Left colon (tissue), 2 donors: Measurements from ENCODE around the gene HBEGF. TPM values are rescaled to one million over a fixed set of nuclear protein-coding genes. Genes with fewer than 3 reads are reported as not detected.
"Not testable (repeated sequence)": the region's sequence is repeated elsewhere in the genome, so short reads cannot be mapped to it uniquely, and the experiment has no call there.

Experiments used
- ATAC-seq: fragments of 200-7000 bp; cut with Tn5 transposase; one replicate; pipeline ENCODE4 v1.9.1; 2020; ENCODE audit warnings: mild to moderate bottlenecking, moderate library complexity
- DNase-seq, 2 donors: peaks; one replicate each; pipeline ENCODE4 v3.0.0-alpha.2; 2020
- intact Hi-C, 2 donors: fragments of 100-400 bp; cut with DNase I in 1 of 2; cut with micrococcal nuclease in 1 of 2; formaldehyde crosslinking; loops; one replicate each; pipeline versions ENCODE4 v1.11.2 to v1.14.0; 2022; cut with DNase I, micrococcal nuclease
- total RNA-seq, 2 donors: library from RNA; stranded (reverse); fragmentation: NEBNext Ultra II Directional; extraction: Animal tissue kit (Norgen Biotek cat#: 25700); gene quantifications; one replicate each; pipeline ENCODE4 v1.2.1, GENCODE V29; 2021
- donor health status: DM: no; HTN: no; CAD: no.
- donor health status: DM: yes; HTN: yes; CAD: no.

HBEGF gene
- total RNA-seq, 2 donors from 2014 or later: 11.4 to 11.9 TPM

GRCh38 chr5:140362875-140363630 lies 16.6 kb upstream of the HBEGF start:
- ATAC-seq (peak; percentile 72), DNase-seq (peak; percentile 70 to 87)
- intact Hi-C loops: no loop called here

- intact Hi-C loops: no loop called here
- no peak for ATAC-seq
- DNase-seq: no peak
These were observed 15.9 kb upstream of the HBEGF start for GRCh38 chr5:140362311-140362710.

- DNase-seq (no peak), ATAC-seq (no peak)
- intact Hi-C loops: no loop called here
These were observed 15.5 kb upstream of the HBEGF start for GRCh38 chr5:140361901-140362300.

DNA sequence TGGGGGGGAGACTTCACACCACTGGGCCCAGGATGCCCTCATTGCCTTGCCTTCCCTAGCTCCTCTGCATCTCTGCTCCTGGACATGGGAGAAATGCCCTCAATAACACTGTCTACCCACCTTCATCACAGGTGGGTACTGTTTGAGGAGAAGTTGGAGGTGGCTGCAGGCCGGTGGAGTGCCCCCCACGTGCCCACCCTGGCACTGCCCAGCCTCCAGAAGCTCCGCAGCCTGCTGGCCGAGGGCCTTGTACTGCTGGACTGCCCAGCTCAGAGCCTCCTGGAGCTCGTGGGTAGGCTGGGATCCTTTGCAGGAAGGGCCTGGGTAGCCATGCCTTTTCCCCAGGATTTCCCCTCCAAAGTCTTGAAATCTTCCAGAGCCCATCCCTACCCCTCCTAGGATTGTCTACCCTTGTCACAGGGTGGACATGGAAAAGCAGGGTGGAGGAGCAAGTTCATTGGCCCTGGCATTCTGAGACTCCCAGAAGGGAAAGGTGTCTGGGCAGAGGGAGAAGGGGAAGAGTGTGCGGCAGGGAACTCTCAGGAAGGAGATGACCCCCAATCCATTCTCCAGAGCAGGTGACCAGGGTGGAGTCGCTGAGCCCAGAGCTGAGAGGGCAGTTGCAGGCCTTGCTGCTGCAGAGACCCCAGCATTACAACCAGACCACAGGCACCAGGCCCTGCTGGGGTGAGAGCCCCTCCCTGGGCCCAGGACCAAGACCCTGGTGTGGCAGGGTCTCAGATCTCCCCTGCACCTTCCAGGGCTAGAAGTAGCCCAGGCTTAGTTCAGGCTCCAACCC lies 14.5 kb upstream of the HBEGF start:
- intact Hi-C loops: no loop called here
- ATAC-seq (no peak), DNase-seq (no peak)

DNA sequence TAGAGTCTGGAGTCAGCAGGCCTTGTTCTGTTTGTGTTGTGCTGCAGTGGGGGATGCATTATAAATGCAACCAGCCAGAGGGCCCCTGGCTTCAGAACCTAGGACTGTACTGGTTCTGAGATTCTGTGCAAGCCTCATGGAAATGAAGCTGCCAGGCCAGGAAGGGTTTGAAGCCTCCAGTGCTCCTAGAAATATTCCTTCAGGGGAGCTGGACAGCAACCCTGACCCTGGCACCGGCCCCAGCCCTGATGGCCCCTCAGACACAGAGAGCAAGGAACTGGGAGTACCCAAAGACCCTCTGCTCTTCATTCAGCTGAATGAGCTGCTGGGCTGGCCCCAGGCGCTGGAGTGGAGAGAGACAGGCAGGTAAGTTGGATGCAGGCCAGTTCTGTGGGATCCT lies 13.7 kb upstream of the HBEGF start, which contains the start of gene SLC4A9:
Gene SLC4A9, plus strand, starts transcription at position 94 of the 400 bp plus-strand sequence. Its CDS starts 43 bp downstream, at position 137.
- intact Hi-C loops: no loop called here
- no peak for ATAC-seq

DNA sequence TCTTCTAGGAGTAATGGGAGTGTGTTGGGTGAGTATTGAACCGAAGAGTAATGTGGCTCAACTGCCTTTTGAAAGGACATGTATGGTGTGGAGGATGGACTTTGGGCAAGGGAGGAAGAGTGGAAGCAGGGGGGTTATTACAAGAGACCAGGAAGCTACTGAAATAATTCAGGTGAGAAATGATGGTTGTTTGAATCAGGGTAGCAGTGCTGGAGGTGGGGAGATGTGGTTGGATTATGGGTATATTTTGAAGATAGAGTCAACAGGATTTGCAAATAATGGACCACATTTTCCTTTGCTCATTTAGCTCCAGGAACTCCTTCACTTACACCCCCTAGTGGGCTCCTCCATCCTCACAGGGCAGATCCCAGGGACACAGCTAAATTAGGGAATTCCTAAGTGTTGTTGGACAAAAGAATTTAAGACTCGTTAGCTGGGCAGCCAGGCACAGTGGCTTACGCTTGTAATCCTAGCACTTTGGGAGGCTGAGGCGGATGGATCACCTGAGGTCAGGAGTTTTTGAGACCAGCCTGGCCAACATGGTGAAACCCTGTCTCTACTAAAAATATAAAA lies 12.4 kb upstream of the HBEGF start:
- ATAC-seq: peak; percentile 7
- intact Hi-C loops: loop anchor here in 1 of 2 donors (5.0 kb wide), 1 partner anchor 122 kb away; no protein-coding TSS in a partner anchor

More for the DNA sequence above, 13.7 kb upstream of the HBEGF start, which contains the start of gene SLC4A9:
- no peak for DNase-seq

GRCh38 chr5:140357726-140358093 lies 11.3 kb upstream of the HBEGF start:
- ATAC-seq: peak; percentile 87
- intact Hi-C loops: loop anchor here in 1 of 2 donors (5.0 kb wide), 1 partner anchor 120 kb away; no protein-coding TSS in a partner anchor

More for the DNA sequence above, 12.4 kb upstream of the HBEGF start:
- no peak for DNase-seq

GRCh38 chr5:140356853-140357725 lies 10.7 kb upstream of the HBEGF start:
- DNase-seq: no peak
- ATAC-seq: no peak
- intact Hi-C loops: loop anchor here in 1 of 2 donors (5.0 kb wide), 1 partner anchor 120 kb away; no protein-coding TSS in a partner anchor

More at GRCh38 chr5:140357726-140358093, 11.3 kb upstream of the HBEGF start:
- peak; percentile 77 to 84 for DNase-seq

- intact Hi-C loops: loop anchor here in 1 of 2 donors (5.0 kb wide), 1 partner anchor 118 kb away; no protein-coding TSS in a partner anchor
- ATAC-seq: no peak
- no peak for DNase-seq
These were observed 9.1 kb upstream of the HBEGF start for GRCh38 chr5:140355546-140355945.

DNA sequence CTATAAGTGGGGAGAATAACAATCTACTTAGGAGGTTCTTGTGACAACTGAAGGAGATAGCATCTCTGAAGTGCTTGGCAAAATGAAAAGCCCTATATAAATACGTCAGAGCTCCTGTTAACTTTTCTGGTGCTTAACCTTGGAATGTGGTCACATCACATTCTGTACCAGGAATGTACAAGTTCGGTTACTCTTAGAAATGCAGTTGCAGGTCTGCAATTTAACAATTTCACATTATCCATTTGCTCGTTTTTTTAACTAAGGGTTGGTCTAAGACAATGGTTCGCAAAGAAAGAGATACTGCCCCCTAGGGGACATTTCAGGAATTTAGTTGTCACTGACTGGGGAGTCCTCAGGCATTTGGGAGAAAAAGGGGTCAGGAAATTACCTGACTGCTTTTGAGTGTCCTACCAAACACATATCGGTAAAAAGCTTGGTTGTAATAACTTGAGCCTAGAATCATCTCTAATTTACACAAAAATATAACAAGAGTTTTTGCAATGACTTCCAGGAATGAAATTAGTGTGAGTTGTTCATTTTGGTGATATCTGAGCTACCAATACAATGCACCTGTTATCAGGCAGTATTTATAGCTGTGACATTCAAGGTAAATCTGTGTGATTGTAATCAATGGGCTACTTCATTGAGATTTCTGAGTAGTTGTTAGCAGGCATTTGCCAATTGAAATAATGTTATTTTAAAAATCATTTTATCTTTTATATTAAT lies 5.4 kb upstream of the HBEGF start:
- DNase-seq: no peak
- intact Hi-C loops: loop anchor here in 1 of 2 donors (2.0 kb wide), 1 partner anchor 109 kb away; no protein-coding TSS in a partner anchor
- ATAC-seq: no peak

- peak; percentile 50 for ATAC-seq
- peak in 1 of 2 donors; percentile 75 for DNase-seq
- intact Hi-C loops: no loop called here
These were observed 2.8 kb upstream of the HBEGF start for GRCh38 chr5:140349244-140349643.

DNA sequence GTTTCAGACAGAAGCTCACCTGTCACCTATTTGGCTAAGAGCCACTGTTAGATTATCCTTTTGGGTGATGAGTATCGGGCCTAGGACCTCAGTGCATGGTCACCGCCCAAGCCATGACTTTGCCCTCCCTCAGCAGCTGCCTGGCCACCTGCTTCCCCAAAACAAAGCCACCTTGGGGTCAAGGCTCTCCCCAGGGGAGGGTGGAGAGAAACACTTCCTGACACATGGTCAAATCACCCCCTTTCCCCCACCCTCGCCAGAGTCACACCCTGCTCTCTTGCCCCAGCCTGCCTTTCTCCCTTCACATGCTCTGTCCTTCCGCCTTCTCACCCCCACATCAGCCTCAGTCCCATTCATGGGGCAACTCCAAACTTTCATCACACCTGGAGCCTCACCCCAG lies 1.7 kb upstream of the HBEGF start:
- peak; percentile 42 to 81 for DNase-seq
- intact Hi-C loops: no loop called here
- peak; percentile 58 for ATAC-seq

DNA sequence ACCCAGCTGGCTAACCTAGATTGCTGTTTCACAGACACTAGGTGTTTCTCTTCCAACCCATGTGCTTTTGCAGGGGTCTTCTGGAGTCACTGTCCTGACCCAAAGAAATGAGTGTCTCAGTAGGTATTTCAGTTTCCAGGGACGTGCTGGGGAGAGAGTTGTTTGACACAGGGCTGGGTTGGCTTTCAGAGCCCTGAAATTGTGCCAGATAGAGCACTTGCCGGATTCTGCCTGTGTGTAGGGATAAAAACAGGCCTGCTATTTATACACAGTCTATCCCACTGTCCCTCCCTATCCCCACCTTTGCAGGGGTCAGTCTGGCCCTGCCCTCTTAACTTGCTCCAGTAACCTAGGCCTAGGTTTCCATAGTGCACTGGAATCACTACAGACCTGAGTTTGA lies 957 bp upstream of the HBEGF start:
- DNase-seq: no peak
- intact Hi-C loops: no loop called here
- no peak for ATAC-seq

- intact Hi-C loops: no loop called here
- peak; percentile 59 to 68 for DNase-seq
- ATAC-seq: peak; percentile 42
These were observed 470 bp downstream of the HBEGF start for GRCh38 chr5:140345919-140346347.

- DNase-seq: peak in 1 of 2 donors; percentile 40
- peak; percentile 27 for ATAC-seq
- intact Hi-C loops: no loop called here
These were observed 1.6 kb downstream of the HBEGF start for GRCh38 chr5:140344683-140345423.

GRCh38 chr5:140343849-140344248 lies 2.6 kb downstream of the HBEGF start:
- intact Hi-C loops, ATAC-seq, DNase-seq: not testable (repeated sequence)

DNA sequence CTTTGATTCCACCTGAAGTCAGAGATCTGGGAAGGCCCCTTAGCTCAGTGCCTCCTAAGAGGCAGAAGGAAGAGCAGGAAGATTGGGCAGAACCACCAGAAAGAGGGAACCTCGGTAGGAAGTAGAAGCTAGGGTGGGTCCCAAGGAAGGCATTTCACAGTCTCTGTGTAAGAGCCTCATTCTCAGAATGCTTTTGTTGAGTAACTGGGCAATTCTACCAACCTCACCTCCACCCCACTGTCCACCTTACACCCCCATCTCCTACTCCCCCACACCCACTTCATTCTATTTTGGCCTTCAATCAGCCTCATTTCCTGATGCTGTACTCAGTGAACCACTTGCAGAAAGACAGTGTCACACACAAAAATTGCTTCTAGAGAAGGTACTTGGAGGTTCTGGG lies 3.5 kb downstream of the HBEGF start:
- DNase-seq (no peak), ATAC-seq (no peak)
- intact Hi-C loops: no loop called here
